Caco-2 (cell line): ENCODE data around the gene STUM. TPM values are rescaled to one million over a fixed set of nuclear protein-coding genes. Genes with fewer than 3 reads are reported as not detected.

Experiments
- BruUV-seq: library from RNA; stranded (reverse); fragments of 400-500 nt; replicated peaks from 2 replicates; lab custom pipeline; 2021; lab: Mats Ljungman, UMichigan
- CTCF ChIA-PET: fragments of 300-600 bp; sonication (Branson Sonifier 250); formaldehyde crosslinking; loops from one replicate; lab custom pipeline; 2022; ENCODE audit warnings: antibody characterized with exemption; lab: Charles Lee
- POLR2A ChIA-PET: fragments of 300-600 bp; sonication (Branson Sonifier 250); formaldehyde crosslinking; loops from one replicate; lab custom pipeline; 2022; ENCODE audit warnings: antibody characterized with exemption; lab: Charles Lee
- DNase-seq, 2 experiments: peaks; one replicate each; pipeline versions ENCODE4 v3.0.0 to v3.0.0-alpha.2; 2020 to 2022
- H3K27me3 ChIP-seq: replicated peaks from 2 replicates; pipeline ENCODE4 v1.6.0; 2011; ENCODE audit warnings: low read length; ENCODE audit not compliant: control insufficient read depth, insufficient read depth
- H3K36me3 ChIP-seq: 2 replicates; pipeline ENCODE4 v1.5.1; 2011; ENCODE audit warnings: low read length; ENCODE audit not compliant: control insufficient read depth, insufficient read depth
- H3K4me1 ChIP-seq: fragments of 250-450 bp; sonication (Bioruptor Pico); 2 replicates; pipeline ENCODE4 v1.5.1; 2020; ENCODE audit warnings: mild to moderate bottlenecking
- H3K4me3 ChIP-seq: 2 replicates; pipeline ENCODE4 v1.5.1; 2011; ENCODE audit warnings: low read depth, mild to moderate bottlenecking, control low read depth, low read length
- H3K9me3 ChIP-seq: fragments of 250-450 bp; sonication (Bioruptor Pico); 2 replicates; pipeline ENCODE4 v1.5.1; 2020; ENCODE audit warnings: mild to moderate bottlenecking, moderate library complexity
- H3K27ac Mint-ChIP-seq: one replicate; pipeline ENCODE4 v1.8.0; 2022; ENCODE audit warnings: mixed read lengths; ENCODE audit not compliant: unreplicated experiment
- H3K27me3 Mint-ChIP-seq: one replicate; pipeline ENCODE4 v1.8.0; 2022; ENCODE audit warnings: mixed read lengths; ENCODE audit not compliant: insufficient read depth, unreplicated experiment
- H3K36me3 Mint-ChIP-seq: one replicate; pipeline ENCODE4 v1.8.0; 2022; ENCODE audit warnings: mild to moderate bottlenecking, mixed read lengths; ENCODE audit not compliant: insufficient read depth, unreplicated experiment
- H3K4me1 Mint-ChIP-seq: one replicate; pipeline ENCODE4 v1.8.0; 2022; ENCODE audit warnings: low read depth, mixed read lengths; ENCODE audit not compliant: unreplicated experiment
- H3K4me3 Mint-ChIP-seq: one replicate; pipeline ENCODE4 v1.8.0; 2022; ENCODE audit warnings: mild to moderate bottlenecking, moderate library complexity, mixed read lengths; ENCODE audit not compliant: unreplicated experiment
- H3K9me3 Mint-ChIP-seq: one replicate; pipeline ENCODE4 v1.8.0; 2022; ENCODE audit warnings: mixed read lengths; ENCODE audit not compliant: unreplicated experiment
- intact Hi-C: fragments of 100-400 bp; cut with micrococcal nuclease; formaldehyde crosslinking; loops from one replicate; pipeline ENCODE4 v1.10.0; 2022; ENCODE audit not compliant: unreplicated experiment
- total RNA-seq: library from RNA; stranded (reverse); gene quantifications from 2 replicates; pipeline ENCODE4 v1.2.3, GENCODE V29; 2022
- TF ChIP-seq, protein P1 (sequence below), 2 experiments: fragments of 200-600 bp in 1 of 2; IDR thresholded peaks; 1 replicate in 1 of 2; 2 replicates in 1 of 2; pipeline versions ENCODE4 v1.5.1 to v1.8.0; 2011 to 2022; ENCODE audit warnings: antibody characterized with exemption in 1 of 2, control low read depth in 1 of 2, inconsistent platforms in 1 of 2, low read depth in 1 of 2, low read length in 1 of 2, mild to moderate bottlenecking in 1 of 2, moderate library complexity in 1 of 2; ENCODE audit not compliant: insufficient read depth in 1 of 2, severe bottlenecking in 1 of 2, unreplicated experiment in 1 of 2

The STUM gene
- total RNA-seq, 1 experiment from 2014 or later, result 1.7 TPM

DNA sequence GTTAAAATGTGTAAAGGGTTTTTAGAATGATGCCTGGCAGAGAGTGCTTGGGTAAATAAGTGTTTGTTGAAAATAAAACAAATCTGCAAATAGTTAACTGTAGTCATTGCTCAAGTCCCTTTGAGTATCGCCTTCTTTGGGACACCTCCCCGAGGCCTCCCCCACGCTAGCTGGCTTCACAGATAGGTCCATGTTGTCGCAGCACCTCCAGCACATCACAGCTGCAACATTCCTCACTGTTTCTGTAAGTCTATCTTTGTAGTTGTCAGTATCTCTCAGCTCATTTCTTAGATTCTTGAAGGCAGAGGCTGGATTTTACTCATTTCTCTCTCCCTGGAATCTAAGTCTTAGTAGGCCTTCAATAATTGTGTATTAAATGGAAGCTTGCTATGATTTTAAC lies 1.6 kb upstream of the STUM start:
- ChIA-PET CTCF (interaction anchor here (0.5 to 2.6 kb wide), 6 partner anchors 13 to 148 kb away, joined by 3 to 10 read pairs (median 5); no protein-coding TSS in a partner anchor), POLR2A (no interaction called here)
- peaks cover 1% of the 10 kb centered on the region; the same call in 1 of the 2 replicates for H3K27me3 ChIP-seq
- Mint-ChIP-seq H3K4me3 (no peak overlapping the region), H3K27ac (no peak overlapping the region), H3K9me3 (no peaks in the 10 kb centered on the region), H3K27me3 (peaks cover 6% of the 10 kb centered on the region), H3K36me3 (no peaks in the 10 kb centered on the region), H3K4me1 (peaks cover 14% of the 10 kb centered on the region)
- H3K4me3 ChIP-seq, result no peak overlapping the region
- TF ChIP-seq, protein P1, sequence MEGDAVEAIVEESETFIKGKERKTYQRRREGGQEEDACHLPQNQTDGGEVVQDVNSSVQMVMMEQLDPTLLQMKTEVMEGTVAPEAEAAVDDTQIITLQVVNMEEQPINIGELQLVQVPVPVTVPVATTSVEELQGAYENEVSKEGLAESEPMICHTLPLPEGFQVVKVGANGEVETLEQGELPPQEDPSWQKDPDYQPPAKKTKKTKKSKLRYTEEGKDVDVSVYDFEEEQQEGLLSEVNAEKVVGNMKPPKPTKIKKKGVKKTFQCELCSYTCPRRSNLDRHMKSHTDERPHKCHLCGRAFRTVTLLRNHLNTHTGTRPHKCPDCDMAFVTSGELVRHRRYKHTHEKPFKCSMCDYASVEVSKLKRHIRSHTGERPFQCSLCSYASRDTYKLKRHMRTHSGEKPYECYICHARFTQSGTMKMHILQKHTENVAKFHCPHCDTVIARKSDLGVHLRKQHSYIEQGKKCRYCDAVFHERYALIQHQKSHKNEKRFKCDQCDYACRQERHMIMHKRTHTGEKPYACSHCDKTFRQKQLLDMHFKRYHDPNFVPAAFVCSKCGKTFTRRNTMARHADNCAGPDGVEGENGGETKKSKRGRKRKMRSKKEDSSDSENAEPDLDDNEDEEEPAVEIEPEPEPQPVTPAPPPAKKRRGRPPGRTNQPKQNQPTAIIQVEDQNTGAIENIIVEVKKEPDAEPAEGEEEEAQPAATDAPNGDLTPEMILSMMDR (IDR thresholded peaks at IDR 0.05; ENCODE audit: insufficient read depth in 1 of 2, low read depth in 1 of 2, low read length in 1 of 2, severe bottlenecking in 1 of 2, unreplicated experiment in 1 of 2), result no peak
- H3K9me3 ChIP-seq, result no peaks in the 10 kb centered on the region
- no peaks in the 10 kb centered on the region; the same call in 1 of the 2 replicates for H3K36me3 ChIP-seq
- no peak for DNase-seq
- no TSS peak for BruUV-seq
- H3K4me1 ChIP-seq, result peaks cover 6% of the 10 kb centered on the region
- intact Hi-C loops, result loop anchor here (1.0 to 10.0 kb wide), 4 partner anchors 14 to 278 kb away; no protein-coding TSS in a partner anchor

DNA sequence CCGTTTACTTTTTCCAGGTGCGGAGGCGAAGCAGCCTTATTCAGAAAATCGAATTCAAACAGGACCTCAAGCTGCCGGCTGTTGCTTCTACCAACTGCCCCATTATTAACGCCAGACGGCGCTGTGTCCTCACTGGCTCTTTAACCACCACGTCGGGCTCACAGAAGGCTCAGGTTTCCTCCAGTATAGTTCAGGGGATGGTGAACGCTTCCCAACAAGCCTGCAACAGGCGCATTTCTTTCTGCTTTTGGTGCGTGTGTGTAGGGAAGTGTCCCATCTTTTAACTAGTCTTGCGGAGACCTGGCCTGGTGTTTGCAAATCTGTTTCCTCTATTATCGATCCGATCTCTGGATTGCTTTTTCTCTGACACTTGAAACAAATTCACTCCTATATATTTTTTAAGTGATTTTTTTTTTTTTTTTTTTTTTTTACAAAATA lies 791 bp upstream of the STUM start:
- peak overlapping the region; percentile 63 for H3K4me3 Mint-ChIP-seq
- no peaks in the 10 kb centered on the region for H3K9me3 Mint-ChIP-seq
- BruUV-seq, result no TSS peak
- POLR2A ChIA-PET, result no interaction called here
- H3K27ac Mint-ChIP-seq, result no peak overlapping the region
- peaks cover 7% of the 10 kb centered on the region for H3K27me3 Mint-ChIP-seq
- Histone ChIP-seq H3K4me3 (peak overlapping the region; percentile 40; the same call in 1 of the 2 replicates), H3K36me3 (no peaks in the 10 kb centered on the region; the same call in 1 of the 2 replicates), H3K9me3 (no peaks in the 10 kb centered on the region), H3K4me1 (peaks cover 6% of the 10 kb centered on the region), H3K27me3 (peaks cover 1% of the 10 kb centered on the region; the same call in 1 of the 2 replicates)
- CTCF ChIA-PET, result interaction anchor here (0.6 to 2.6 kb wide), 9 partner anchors 14 to 345 kb away, joined by 3 to 10 read pairs (median 6); no protein-coding TSS in a partner anchor
- H3K4me1 Mint-ChIP-seq, result peaks cover 11% of the 10 kb centered on the region
- peak; percentile 84 to 85 for DNase-seq
- intact Hi-C loops, result loop anchor here (1.0 to 10.0 kb wide), 6 partner anchors 15 to 277 kb away; no protein-coding TSS in a partner anchor
- no peaks in the 10 kb centered on the region for H3K36me3 Mint-ChIP-seq
- TF ChIP-seq, protein P1 (IDR thresholded peaks at IDR 0.05; ENCODE audit: insufficient read depth in 1 of 2, low read depth in 1 of 2, low read length in 1 of 2, severe bottlenecking in 1 of 2, unreplicated experiment in 1 of 2), result peak; percentile 59 to 86

DNA sequence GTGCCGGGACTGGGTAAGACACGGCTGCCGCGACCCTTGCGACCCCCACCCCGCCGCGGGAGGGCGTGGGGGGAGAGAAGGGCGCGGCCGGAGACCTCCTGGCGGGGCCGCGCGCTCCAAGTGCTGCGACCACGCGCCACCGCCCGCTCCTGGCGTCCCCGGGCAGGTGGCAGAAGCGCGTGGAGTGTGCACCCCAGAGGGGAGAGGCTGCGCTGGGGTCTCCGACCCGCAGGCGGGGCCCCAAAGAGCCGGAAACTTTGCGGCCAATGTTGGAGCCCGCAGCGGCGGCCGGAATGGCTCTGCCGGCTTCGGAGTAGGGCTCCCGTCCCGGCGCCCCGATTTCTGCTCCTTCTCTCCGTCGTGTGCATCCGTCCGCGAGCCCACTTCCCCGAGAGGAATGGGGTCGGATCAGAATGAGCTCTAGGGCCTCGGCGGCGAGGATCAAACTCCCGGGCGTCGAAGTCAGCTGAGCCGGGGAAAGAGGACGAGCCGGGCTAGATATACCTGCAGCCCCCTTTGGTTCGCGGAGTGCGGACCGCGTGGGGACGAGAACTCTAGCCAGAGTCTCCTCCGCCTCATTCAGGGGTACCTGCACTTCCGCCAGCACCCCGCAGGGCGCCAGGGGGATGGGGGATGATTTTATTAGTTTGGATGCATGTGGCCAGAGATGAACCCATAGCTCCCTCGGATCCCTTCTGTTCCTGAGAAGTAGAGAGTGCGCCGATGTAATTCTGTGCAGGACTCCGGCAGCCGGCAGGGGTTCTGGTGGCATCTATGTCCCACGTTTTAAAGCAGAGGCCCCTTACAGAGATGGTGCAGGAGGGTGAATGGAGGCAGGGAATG lies 751 bp downstream of the STUM start:
- Mint-ChIP-seq H3K27me3 (peaks cover 11% of the 10 kb centered on the region), H3K27ac (no peak overlapping the region), H3K4me3 (peak overlapping the region; percentile 66), H3K36me3 (no peaks in the 10 kb centered on the region), H3K9me3 (no peaks in the 10 kb centered on the region), H3K4me1 (peaks cover 9% of the 10 kb centered on the region)
- peak overlapping the region; percentile 40 for H3K4me3 ChIP-seq
- peaks cover 6% of the 10 kb centered on the region for H3K4me1 ChIP-seq
- intact Hi-C loops, result loop anchor here (2.0 to 10.0 kb wide), 2 partner anchors 55 to 275 kb away; no protein-coding TSS in a partner anchor
- POLR2A ChIA-PET, result interaction anchor here (0.5 kb wide), 1 partner anchor 20 kb away, joined by 4 read pairs; no protein-coding TSS in a partner anchor
- no TSS peak for BruUV-seq
- no peak for DNase-seq
- TF ChIP-seq, protein P1 (IDR thresholded peaks at IDR 0.05; ENCODE audit: insufficient read depth in 1 of 2, low read depth in 1 of 2, low read length in 1 of 2, severe bottlenecking in 1 of 2, unreplicated experiment in 1 of 2), result no peak
- H3K36me3 ChIP-seq, result no peaks in the 10 kb centered on the region; the same call in 1 of the 2 replicates
- H3K9me3 ChIP-seq, result no peaks in the 10 kb centered on the region
- peaks cover 1% of the 10 kb centered on the region; the same call in 1 of the 2 replicates for H3K27me3 ChIP-seq
- CTCF ChIA-PET, result interaction anchor here (0.6 to 2.6 kb wide), 12 partner anchors 16 to 141 kb away, joined by 3 to 10 read pairs (median 6); partner anchors contain the start of gene PARP1
